Stimulated activated CD8-positive, alpha-beta memory T cell treated with anti-CD3 and anti-CD28 coated beads, Interleukin-4, amount 100 ng/mL, for 4 hours (primary cell): ENCODE results near the gene PTPRJ.
"Not testable (repeated sequence)": the region's sequence is repeated elsewhere in the genome, so short reads cannot be mapped to it uniquely, and the experiment has no call there.

Source experiments
- DNase-seq, 2 donors: peaks; one replicate each; pipeline ENCODE4 v3.0.0-alpha.2; 2020; ENCODE audit warnings: low read depth in 2 of 2, low spot score in 1 of 2

Gene PTPRJ

GRCh38 chr11:48111891-48112290 is 131.5 kb downstream of the PTPRJ start:
- DNase-seq, result no peak

- no peak for DNase-seq
Observed at GRCh38 chr11:48114740-48115139, 134.4 kb downstream of the PTPRJ start.

- no peak for DNase-seq
Observed at GRCh38 chr11:48116437-48117228, 136.3 kb downstream of the PTPRJ start.

- no peak for DNase-seq
Observed at GRCh38 chr11:48122246-48122645, 141.9 kb downstream of the PTPRJ start.

- DNase-seq, result no peak
Observed at GRCh38 chr11:48122656-48123055, 142.3 kb downstream of the PTPRJ start.

- DNase-seq, result no peak
Observed at GRCh38 chr11:48123254-48123875, 143.0 kb downstream of the PTPRJ start.

GRCh38 chr11:48123934-48124755 is 143.8 kb downstream of the PTPRJ start:
- no peak for DNase-seq

DNA sequence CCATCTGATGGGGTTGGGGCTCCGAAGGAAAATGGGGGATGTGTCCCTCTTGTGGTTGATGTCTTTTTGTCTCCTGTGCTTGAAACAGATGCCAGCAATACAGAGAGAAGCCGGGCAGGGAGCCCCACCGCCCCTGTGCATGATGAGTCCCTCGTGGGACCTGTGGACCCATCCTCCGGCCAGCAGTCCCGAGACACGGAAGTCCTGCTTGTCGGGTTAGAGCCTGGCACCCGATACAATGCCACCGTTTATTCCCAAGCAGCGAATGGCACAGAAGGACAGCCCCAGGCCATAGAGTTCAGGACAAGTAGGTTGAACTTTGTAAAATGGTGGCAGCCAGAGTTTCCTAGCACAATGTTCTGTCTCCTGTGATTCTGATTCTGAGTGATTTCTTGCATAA is 144.5 kb downstream of the PTPRJ start:
- DNase-seq, result no peak

DNA sequence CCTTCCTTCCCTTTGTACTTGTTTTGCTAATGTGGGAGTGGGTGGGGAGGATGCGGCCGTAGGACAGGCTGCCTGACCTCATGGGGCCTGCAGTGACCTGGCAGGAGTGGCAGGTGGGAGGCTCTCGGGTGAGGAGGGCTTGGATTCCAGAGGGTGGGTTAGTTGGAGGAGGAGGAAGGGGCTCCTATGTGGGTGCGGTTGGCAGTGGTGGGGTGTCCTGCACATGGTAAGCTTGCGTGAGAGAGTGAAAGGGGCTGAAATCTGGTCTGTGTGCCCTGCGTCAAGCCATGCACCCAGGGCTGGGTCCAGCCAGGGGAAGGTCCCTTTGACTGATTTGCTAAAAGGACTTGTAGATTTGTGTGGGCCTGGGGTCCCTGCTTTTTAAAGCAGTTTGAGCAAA is 145.5 kb downstream of the PTPRJ start:
- no peak for DNase-seq

DNA sequence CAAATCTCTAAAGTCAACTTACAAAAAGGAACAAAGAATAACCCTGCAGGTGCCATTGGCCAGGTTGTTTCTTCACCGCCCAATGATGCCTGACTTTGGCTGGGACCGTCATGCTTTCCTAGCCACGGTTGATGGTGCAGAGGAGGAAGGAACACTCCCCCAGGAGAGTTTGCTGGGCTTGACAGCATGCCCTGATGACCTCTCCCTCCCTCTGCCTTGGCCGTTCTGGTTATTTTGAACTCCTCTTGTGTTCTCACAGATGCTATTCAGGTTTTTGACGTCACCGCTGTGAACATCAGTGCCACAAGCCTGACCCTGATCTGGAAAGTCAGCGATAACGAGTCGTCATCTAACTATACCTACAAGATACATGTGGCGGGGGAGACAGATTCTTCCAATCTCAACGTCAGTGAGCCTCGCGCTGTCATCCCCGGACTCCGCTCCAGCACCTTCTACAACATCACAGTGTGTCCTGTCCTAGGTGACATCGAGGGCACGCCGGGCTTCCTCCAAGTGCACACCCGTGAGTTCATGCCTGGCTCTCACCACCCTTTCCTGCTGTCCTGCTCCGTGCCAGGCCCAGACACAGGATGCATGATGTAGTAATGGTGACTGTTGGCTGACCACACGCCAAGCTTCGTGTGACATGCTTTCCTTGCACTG is 147.3 kb downstream of the PTPRJ start:
- DNase-seq, result no peak

DNA sequence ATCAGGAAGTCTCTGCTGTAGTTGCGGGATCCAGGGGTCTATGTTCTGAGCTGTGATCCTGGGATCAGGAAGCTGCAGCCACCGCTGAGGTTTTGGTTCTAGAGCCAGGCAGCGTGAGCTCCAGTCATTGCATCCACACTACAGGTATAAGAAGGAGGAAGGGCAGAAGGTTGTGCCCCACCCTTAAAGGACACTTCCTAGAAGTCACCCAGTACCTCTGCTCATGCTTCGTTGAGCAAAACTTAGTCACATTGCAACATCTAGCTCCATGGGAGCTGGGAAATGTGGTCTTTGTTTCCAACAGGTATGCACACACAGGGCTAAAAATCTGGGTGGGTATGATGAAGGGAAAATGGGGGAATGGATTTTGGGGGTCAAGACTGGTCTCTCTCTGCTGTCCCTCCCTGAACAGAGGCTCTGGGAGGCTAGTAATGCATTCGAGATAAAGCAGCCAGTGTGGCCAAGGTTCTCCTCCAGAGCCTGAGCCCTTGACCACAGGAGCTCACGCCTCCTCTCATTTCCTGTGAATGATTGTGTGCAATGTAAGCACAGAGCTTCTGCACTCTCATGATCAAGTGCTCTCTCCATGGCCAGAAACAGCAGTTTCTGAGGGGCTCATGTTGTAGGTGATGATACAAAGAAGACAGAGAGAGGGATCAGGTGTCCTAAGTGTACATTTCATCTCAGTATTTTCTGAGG is 149.5 kb downstream of the PTPRJ start:
- no peak for DNase-seq

GRCh38 chr11:48134221-48134922 is 154.0 kb downstream of the PTPRJ start:
- no peak for DNase-seq

DNA sequence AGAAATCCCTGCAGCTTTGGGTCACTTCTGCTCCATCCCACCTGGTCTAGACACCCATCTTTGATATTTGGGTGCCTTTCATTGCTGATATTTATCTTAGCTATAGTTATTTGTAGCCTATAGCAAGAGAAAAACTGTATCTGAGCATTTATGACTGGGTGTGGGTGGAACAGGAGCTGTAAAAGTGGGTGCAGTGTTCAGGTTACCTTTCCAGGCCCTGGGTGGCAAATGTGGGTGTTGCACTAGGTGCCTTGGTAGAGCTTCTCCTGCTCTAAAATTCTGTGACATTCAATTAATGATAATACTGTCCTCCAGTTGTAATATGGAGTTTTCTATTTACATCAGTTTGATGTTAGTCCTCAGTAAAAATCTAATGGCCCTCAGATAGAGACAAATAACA is 157.9 kb downstream of the PTPRJ start:
- DNase-seq, result no peak

DNA sequence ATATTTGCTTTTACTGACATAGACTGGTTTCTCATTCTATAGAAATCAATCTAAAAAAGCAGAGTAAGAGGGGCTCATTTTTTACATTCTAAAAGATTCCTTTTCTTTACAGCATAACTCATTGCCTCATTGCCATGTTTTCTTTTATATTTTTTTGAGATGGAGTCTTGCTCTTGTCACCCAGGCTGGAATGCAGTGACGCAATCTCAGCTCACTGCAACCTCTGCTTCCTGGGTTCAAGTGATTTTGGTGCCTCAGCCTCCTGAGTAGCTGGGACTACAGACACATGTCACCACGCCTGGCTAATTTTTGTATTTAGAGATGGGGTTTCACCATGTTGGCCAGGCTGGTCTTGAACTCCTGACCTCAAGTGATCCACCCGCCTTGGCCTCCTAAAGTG is 159.5 kb downstream of the PTPRJ start:
- DNase-seq, result not testable (repeated sequence)

DNA sequence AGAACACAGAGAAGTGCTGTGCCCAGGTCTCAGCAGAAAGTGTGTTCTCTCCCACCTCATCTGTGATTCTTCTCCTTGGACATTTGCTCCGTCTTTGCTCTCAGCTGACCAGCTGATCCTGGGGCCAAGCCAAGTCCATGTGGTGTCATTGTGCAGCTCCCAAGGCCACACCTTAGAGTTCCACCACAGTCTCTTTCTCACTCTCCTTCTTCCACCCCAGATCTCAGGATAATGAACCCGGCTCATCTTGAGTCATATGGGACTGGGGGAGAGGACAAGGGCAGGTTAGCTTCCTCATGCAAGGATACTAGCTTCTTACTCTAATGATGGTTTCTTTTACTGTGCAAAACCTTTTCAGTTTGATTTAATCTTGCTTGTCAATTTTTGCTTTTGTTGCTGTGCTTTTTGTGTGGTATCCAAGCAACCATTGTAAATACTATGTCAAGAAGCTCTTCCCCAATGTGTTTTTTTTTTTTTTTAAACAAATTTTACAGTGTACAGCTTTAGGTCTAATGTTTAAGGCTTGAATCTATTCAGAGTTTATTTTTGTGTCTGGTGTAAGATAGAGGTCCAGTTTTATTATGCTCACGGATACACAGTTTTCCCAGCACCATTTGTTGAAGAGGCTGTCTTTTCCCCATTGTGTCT is 161.2 kb downstream of the PTPRJ start:
- DNase-seq, result no peak

DNA sequence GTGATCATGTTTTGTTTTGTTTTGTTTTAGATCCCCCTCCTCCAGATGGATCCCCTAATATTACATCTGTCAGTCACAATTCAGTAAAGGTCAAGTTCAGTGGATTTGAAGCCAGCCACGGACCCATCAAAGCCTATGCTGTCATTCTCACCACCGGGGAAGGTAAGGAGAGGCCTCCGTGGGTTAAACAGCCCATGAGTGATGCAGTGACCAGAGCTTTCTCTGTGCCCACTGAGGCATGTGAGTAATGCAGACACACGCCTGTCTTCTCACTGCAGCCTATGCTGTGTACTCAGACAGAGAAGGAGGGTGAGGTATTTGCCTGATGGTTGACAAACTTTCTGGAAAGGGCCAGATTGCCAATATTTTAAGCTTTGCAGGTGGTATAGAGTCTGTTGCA is 162.5 kb downstream of the PTPRJ start:
- DNase-seq, result no peak

DNA sequence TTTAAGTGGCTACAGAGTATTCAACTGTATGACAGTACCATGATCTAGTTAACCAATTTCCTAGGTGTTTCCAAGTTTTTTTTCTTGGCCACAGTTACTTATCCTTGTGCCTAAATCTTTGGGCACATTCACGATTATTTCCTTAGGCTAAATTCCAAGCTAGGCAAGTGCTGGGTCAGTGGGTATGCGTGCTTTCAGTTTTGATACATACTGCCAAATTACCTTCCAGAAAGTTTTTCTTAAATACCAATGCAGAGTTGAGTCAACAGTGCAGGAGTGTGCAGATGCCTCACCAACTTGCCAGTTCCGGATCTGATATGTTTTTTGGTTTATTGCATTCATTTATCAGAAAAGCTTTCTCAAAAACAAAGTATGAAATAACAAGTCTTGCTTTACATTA is 168.4 kb downstream of the PTPRJ start:
- DNase-seq, result no peak

- DNase-seq, result no peak
Observed at GRCh38 chr11:48150213-48150612, 169.9 kb downstream of the PTPRJ start.

GRCh38 chr11:48154151-48154550 is 173.8 kb downstream of the PTPRJ start:
- no peak for DNase-seq
